PC-9 (cell line): ENCODE measurements around the gene ACAT2. TPM values are rescaled to one million over a fixed set of nuclear protein-coding genes. Genes with fewer than 3 reads are reported as not detected.

ENCODE experiments used
- BruUV-seq: library from RNA; stranded (reverse); fragments of 400-500 nt; replicated peaks from 2 replicates; lab custom pipeline; 2021; lab: Mats Ljungman, UMichigan
- CTCF ChIA-PET: fragments of 300-600 bp; sonication (Branson Sonifier 250); formaldehyde crosslinking; loops from one replicate; lab custom pipeline; 2022; ENCODE audit warnings: antibody characterized with exemption; lab: Charles Lee
- POLR2A ChIA-PET: fragments of 300-600 bp; sonication (Branson Sonifier 250); formaldehyde crosslinking; loops from one replicate; lab custom pipeline; 2022; ENCODE audit warnings: antibody characterized with exemption; ENCODE audit not compliant: unreplicated experiment; lab: Charles Lee
- DNase-seq, 2 experiments: peaks; one replicate each; pipeline versions ENCODE4 v3.0.0 to v3.0.0-alpha.2; 2015 to 2022; ENCODE audit warnings: mixed read lengths in 1 of 2
- H2AFZ ChIP-seq: fragments of 200-600 bp; sonication (generic); 2 replicates; pipeline ENCODE4 v1.8.1; 2017; ENCODE audit warnings: antibody characterized with exemption
- H3F3A ChIP-seq: fragments of 200-600 bp; sonication (generic); 2 replicates; pipeline ENCODE4 v1.8.1; 2017; ENCODE audit warnings: antibody characterized with exemption, mild to moderate bottlenecking, low read depth; ENCODE audit not compliant: insufficient read depth
- H3K27ac ChIP-seq: fragments of 200-600 bp; sonication (generic); 2 replicates; pipeline ENCODE4 v1.6.1; 2016; ENCODE audit warnings: mixed run types
- H3K27me3 ChIP-seq: fragments of 200-600 bp; sonication (generic); 2 replicates; pipeline ENCODE4 v1.6.1; 2016; ENCODE audit warnings: low read depth, mixed run types; ENCODE audit not compliant: insufficient read depth
- H3K36me3 ChIP-seq: fragments of 200-600 bp; sonication (generic); 2 replicates; pipeline ENCODE4 v1.6.1; 2016; ENCODE audit warnings: low read depth, mixed run types
- H3K4me1 ChIP-seq: fragments of 200-600 bp; sonication (generic); replicated peaks from 2 replicates; pipeline ENCODE4 v1.6.1; 2016; ENCODE audit warnings: mixed run types; ENCODE audit not compliant: insufficient read depth
- H3K4me2 ChIP-seq: fragments of 200-600 bp; sonication (generic); 2 replicates; pipeline ENCODE4 v1.6.1; 2017; ENCODE audit warnings: mixed run types
- H3K4me3 ChIP-seq: fragments of 200-600 bp; sonication (generic); 2 replicates; pipeline ENCODE4 v1.6.1; 2016; ENCODE audit warnings: mixed run types
- H3K79me2 ChIP-seq: fragments of 200-600 bp; sonication (generic); 2 replicates; pipeline ENCODE4 v1.6.1; 2017; ENCODE audit warnings: low read depth, mixed run types
- H3K9me2 ChIP-seq: fragments of 200-600 bp; sonication (generic); 2 replicates; pipeline ENCODE4 v1.8.1; 2017; ENCODE audit warnings: mild to moderate bottlenecking; ENCODE audit not compliant: insufficient read depth
- H3K9me3 ChIP-seq: fragments of 200-600 bp; sonication (generic); 2 replicates; pipeline ENCODE4 v1.8.1; 2016; ENCODE audit warnings: low read depth; ENCODE audit not compliant: insufficient read depth
- H4K20me1 ChIP-seq: fragments of 200-600 bp; sonication (generic); 2 replicates; pipeline ENCODE4 v1.8.1; 2017; ENCODE audit not compliant: insufficient read depth
- EZH2 ChIP-seq: fragments of 200-600 bp; sonication (generic); IDR thresholded peaks from 2 replicates; pipeline ENCODE4 v1.8.0; 2017; ENCODE audit warnings: antibody characterized with exemption, low read depth
- intact Hi-C: fragments of 100-400 bp; cut with micrococcal nuclease; formaldehyde crosslinking; loops from one replicate; pipeline ENCODE4 v1.10.0; 2022; ENCODE audit not compliant: unreplicated experiment
- total RNA-seq: library from RNA; stranded (reverse); gene quantifications from 2 replicates; pipeline ENCODE4 v1.2.3, GENCODE V29; 2021
- TF ChIP-seq, protein P1 (sequence below): fragments of 200-600 bp; sonication (generic); conservative IDR thresholded peaks from 2 replicates; pipeline ENCODE4 v1.6.1; 2017; ENCODE audit warnings: mixed run types, antibody characterized with exemption, mild to moderate bottlenecking, moderate library complexity

Gene ACAT2
- total RNA-seq, 1 experiment from 2014 or later, result 71.0 TPM

DNA sequence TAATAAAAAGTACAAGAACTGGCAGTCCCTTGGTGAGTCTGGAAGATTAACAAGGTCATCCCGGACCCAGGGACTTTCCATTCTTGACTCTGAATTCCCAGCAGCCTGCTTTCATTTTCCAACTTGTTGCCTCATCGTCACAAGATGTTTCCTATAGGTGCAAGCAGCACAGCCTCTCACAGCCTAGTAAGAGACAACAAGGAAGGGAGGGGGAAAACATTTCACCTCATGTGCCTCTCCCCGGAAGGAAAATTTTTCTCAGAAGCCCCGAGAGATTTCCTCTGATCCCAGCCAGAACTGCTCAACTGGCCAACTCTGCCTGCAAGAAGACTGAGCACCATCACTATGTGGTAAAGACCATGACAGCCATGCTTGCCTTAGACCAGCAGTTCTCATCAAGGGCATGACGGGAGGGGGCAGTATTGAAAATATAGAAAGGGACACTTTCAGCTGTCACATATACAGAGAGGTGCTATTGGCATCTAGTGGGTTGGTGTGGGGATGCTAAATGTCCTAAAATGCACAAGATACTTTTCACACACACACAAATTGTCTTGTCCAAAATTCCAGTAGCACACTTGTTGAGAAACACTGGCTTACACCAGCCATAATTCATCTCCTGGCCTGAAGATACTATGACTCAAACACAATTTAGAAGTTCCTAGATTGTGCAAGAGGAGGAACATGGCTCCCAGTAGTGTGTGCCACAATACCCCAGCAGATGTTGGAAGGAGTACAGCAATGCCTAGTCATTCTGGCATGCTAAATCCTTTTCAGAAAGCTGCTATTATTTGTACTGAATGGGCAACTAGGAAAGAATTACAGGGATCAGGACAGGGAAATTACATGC, 45.4 kb upstream of the ACAT2 start:
- CTCF ChIA-PET, result no interaction called here
- H3K4me2 ChIP-seq, result no peak overlapping the region

DNA sequence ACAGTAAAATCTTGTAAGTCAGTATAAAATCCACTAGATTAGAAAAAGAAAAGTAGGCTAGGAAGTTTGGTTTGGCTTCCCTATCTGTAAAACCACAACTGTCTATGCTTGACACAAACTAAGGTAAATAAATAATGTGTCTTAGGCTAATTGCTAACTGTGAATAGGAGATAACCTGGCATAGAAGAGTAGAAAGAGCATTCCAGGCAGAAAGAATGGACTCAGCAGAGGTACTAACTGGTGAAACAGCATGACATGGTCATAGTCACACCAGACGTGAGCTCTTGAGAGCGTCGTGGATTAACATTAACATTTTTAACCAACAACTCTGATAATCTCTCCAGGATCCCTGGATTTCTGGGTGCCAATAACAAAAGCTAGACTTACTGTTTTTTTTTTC, 43.2 kb upstream of the ACAT2 start:
- no peak for DNase-seq
- no peak for TF ChIP-seq EZH2
- TF ChIP-seq, protein P1, sequence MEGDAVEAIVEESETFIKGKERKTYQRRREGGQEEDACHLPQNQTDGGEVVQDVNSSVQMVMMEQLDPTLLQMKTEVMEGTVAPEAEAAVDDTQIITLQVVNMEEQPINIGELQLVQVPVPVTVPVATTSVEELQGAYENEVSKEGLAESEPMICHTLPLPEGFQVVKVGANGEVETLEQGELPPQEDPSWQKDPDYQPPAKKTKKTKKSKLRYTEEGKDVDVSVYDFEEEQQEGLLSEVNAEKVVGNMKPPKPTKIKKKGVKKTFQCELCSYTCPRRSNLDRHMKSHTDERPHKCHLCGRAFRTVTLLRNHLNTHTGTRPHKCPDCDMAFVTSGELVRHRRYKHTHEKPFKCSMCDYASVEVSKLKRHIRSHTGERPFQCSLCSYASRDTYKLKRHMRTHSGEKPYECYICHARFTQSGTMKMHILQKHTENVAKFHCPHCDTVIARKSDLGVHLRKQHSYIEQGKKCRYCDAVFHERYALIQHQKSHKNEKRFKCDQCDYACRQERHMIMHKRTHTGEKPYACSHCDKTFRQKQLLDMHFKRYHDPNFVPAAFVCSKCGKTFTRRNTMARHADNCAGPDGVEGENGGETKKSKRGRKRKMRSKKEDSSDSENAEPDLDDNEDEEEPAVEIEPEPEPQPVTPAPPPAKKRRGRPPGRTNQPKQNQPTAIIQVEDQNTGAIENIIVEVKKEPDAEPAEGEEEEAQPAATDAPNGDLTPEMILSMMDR, result no peak
- peaks cover 10% of the 10 kb centered on the region; the same call in 1 of the 2 replicates for H3K4me1 ChIP-seq
- no peak overlapping the region for H3K4me2 ChIP-seq
- ChIA-PET POLR2A (interaction anchor here (0.6 kb wide), 1 partner anchor 459 kb away, joined by 8 read pairs; no protein-coding TSS in a partner anchor), CTCF (no interaction called here)
- no peaks in the 10 kb centered on the region for H4K20me1 ChIP-seq
- H3K9me2 ChIP-seq, result no peaks in the 10 kb centered on the region
- H3K9me3 ChIP-seq, result no peaks in the 10 kb centered on the region
- H2AFZ ChIP-seq, result no peak overlapping the region
- BruUV-seq, result no TSS peak
- H3K79me2 ChIP-seq, result peaks cover 21% of the 10 kb centered on the region
- H3K4me3 ChIP-seq, result no peak overlapping the region
- no peaks in the 10 kb centered on the region for H3K27me3 ChIP-seq
- intact Hi-C loops, result no loop called here
- H3F3A ChIP-seq, result peaks cover 13% of the 10 kb centered on the region; the same call in 1 of the 2 replicates
- no peaks in the 10 kb centered on the region for H3K36me3 ChIP-seq
- H3K27ac ChIP-seq, result no peak overlapping the region

More for the DNA sequence above, 45.4 kb upstream of the ACAT2 start:
- intact Hi-C loops, result no loop called here
- no peaks in the 10 kb centered on the region for H3K27me3 ChIP-seq
- H3K4me1 ChIP-seq, result peaks cover 10% of the 10 kb centered on the region; the same call in 1 of the 2 replicates
- H3K27ac ChIP-seq, result peak overlapping the region; percentile 55
- no peaks in the 10 kb centered on the region for H3K36me3 ChIP-seq
- TF ChIP-seq, protein P1, result no peak
- TF ChIP-seq EZH2, result no peak
- H2AFZ ChIP-seq, result no peak overlapping the region
- POLR2A ChIA-PET, result no interaction called here
- H3K9me3 ChIP-seq, result no peaks in the 10 kb centered on the region
- 0 out of 2 replicates have a peak, but pooled peaks cover 6% of the 10 kb centered on the region for H3K79me2 ChIP-seq
- no TSS peak for BruUV-seq
- H3K9me2 ChIP-seq, result no peaks in the 10 kb centered on the region
- peaks cover 13% of the 10 kb centered on the region; the same call in 1 of the 2 replicates for H3F3A ChIP-seq
- DNase-seq, result peak in 1 of 2 experiments; percentile 69
- H4K20me1 ChIP-seq, result no peaks in the 10 kb centered on the region
- no peak overlapping the region for H3K4me3 ChIP-seq

DNA sequence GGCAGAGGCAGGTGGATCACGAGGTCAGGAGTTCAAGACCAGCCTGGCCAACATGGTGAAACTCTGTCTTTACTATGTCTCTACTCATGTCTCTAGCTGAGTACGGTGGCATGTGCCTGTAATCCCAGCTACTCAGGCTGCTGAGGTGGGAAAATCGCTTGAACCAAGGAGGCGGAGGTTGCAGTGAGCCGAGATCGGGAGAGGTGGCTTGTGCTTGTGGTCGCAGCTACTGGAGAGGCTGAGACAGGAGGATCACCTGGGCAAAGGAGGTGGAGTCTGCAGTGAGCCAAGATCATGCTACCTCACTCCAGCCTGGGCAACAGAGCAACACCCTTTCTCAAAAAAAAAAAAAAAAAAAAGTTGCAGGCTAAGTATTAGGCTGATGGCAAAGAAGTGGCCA, 42.6 kb upstream of the ACAT2 start:
- POLR2A ChIA-PET, result interaction anchor here (0.6 kb wide), 1 partner anchor 458 kb away, joined by 8 read pairs; no protein-coding TSS in a partner anchor
- no peak overlapping the region for H3K27ac ChIP-seq

More for the DNA sequence above, 42.6 kb upstream of the ACAT2 start:
- Histone ChIP-seq H3K27me3 (no peaks in the 10 kb centered on the region), H3K36me3 (0 out of 2 replicates have a peak, but pooled peaks cover 3% of the 10 kb centered on the region), H3K79me2 (peaks cover 28% of the 10 kb centered on the region), H3K9me3 (no peaks in the 10 kb centered on the region), H3K4me3 (no peak overlapping the region), H3K4me2 (no peak overlapping the region), H2AFZ (no peak overlapping the region), H3F3A (peaks cover 16% of the 10 kb centered on the region; the same call in 1 of the 2 replicates), H4K20me1 (no peaks in the 10 kb centered on the region), H3K4me1 (peaks cover 10% of the 10 kb centered on the region; the same call in 1 of the 2 replicates), H3K9me2 (no peaks in the 10 kb centered on the region)
- CTCF ChIA-PET, result no interaction called here
- no peak for TF ChIP-seq EZH2
- TF ChIP-seq, protein P1, result no peak
- intact Hi-C loops, result no loop called here
- no TSS peak for BruUV-seq
- no peak for DNase-seq
